Measurements from ENCODE around the gene PACS2.

PACS2 gene

GRCh38 chr14:105335735-105336476 is 21.4 kb downstream of the PACS2 start:
- DNase-seq (ENCODE audit: low spot score) = no peak
- TF ChIP-seq CTCF (IDR thresholded peaks at IDR 0.05; ENCODE audit: extremely low read depth, missing control alignments) = no peak

- DNase-seq (ENCODE audit: low spot score) = no peak
- TF ChIP-seq CTCF (IDR thresholded peaks at IDR 0.05; ENCODE audit: extremely low read depth, missing control alignments) = no peak
Measured at GRCh38 chr14:105336477-105337287, 22.1 kb downstream of the PACS2 start.

GRCh38 chr14:105337433-105337832 is 22.9 kb downstream of the PACS2 start:
- no peak for DNase-seq (ENCODE audit: low spot score)
- no peak for TF ChIP-seq CTCF (IDR thresholded peaks at IDR 0.05; ENCODE audit: extremely low read depth, missing control alignments)

- no peak for DNase-seq (ENCODE audit: low spot score)
- TF ChIP-seq CTCF (IDR thresholded peaks at IDR 0.05; ENCODE audit: extremely low read depth, missing control alignments) = no peak
Measured at GRCh38 chr14:105337966-105338741, 23.6 kb downstream of the PACS2 start.

- DNase-seq (ENCODE audit: low spot score) = no peak
- TF ChIP-seq CTCF (IDR thresholded peaks at IDR 0.05; ENCODE audit: extremely low read depth, missing control alignments) = no peak
Measured at GRCh38 chr14:105340821-105341733, 26.5 kb downstream of the PACS2 start.

- DNase-seq (ENCODE audit: low spot score) = no peak
- TF ChIP-seq CTCF (IDR thresholded peaks at IDR 0.05; ENCODE audit: extremely low read depth, missing control alignments) = no peak
Measured at GRCh38 chr14:105343194-105343593, 28.6 kb downstream of the PACS2 start.
